HG03439 (cell line): ENCODE measurements around the gene PNCK.

Experiments used
- ATAC-seq: cut with Tn5 transposase; IDR thresholded peaks from one replicate; pipeline ENCODE4 v1.9.1; 2021; ENCODE audit warnings: mild to moderate bottlenecking, moderate library complexity; ENCODE audit not compliant: unreplicated experiment

PNCK gene

DNA sequence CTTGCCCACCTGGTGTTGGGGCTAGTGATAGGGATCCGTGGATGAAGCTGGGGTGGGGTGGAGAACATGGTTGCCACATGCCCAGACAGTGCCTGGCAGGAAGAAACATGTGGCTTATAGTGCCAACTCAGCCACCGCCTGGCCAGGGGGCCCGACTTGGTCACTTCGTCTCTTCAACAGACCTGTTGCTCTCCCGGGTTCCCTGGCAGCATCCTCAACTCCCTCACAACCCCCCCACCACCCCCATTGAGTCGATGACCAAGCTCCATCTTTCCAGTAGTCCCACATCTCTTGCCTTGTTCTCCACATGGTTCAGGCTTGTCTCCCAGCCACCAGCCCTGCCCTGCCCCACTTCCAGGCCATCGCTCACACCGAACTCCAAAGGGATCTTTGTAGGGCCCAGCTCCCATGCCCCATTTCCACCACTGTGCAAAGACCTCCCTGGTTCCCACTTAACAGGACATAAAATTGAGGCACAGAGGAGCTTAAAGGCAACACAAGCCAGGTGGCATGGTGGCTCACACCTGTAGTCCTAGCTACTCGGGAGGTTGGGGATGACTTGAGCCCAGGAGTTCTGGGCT is 7.8 kb downstream of the PNCK start:
- no peak for ATAC-seq

DNA sequence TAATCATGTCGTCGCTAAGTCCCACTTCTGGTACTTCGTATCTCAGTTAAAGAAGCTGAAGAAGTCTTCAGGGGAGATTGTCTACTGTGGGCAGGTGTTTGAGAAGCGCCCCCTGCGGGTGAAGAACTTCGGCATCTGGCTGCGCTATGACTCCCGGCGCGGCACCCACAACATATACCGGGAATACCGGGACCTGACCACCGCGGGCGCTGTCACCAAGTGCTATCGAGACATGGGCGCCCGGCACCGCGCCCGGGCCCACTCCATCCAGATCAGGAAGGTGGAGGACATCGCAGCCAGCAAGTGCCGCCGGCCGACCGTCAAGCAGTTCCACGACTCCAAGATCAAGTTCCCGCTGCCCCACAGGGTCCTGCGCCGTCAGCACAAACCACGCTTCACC is 11.3 kb downstream of the PNCK start:
- no peak for ATAC-seq

DNA sequence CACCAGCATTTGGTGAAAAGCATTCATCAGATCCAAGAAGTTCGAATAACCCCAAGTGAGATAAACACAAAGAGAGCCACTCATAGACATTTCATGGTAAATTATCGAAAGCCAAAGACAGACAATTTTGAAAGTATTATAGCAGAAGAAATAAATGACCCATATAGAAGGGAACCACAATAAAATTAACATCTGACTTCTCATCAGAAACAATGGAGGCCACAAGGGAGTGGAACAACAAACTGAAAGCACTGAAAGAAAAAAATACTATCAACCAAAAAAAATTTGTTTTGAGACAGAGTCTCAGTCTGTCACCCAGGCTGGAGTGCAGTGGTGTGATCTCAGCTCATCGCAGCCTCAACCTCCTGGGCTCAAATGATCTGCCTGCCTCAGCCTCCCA is 14.3 kb downstream of the PNCK start:
- ATAC-seq, result no peak

DNA sequence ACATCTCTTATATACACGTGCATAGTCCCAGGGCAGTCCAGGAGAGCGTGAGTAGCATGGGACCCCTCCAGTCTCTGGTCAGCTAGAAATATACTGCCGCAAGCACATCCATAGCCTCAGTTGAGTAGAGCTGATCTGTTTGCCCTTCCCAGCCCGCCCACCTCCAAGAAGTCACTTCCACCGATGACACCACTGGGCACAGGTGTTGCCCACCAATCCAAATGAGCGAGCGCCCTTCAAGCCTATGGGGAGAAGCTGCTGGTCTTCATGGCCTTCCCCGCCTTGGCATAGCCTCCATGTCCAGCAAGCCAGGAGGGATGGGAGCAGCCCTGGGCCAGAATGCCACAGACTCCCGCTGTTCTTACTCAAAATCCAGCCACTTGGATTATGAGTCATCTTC is 16.5 kb downstream of the PNCK start:
- ATAC-seq, result no peak

DNA sequence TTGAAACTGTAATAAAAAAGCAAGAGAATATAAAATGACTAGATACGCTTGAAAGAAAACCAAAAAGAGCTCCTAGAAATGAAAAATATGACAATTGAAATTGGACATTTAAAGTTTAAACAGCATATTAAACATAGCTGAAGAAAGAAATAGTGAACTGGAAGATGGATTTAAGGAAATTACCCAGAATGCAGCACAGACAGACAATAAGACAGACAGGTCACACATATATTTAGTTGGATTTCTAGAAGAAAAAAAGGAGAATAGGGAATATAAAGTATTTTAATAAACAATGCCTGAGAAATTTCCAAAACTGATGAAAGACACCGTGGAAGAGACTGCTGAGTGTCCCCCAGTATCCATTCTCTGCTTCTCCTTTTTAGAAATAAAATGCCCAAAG is 20.1 kb downstream of the PNCK start:
- no peak for ATAC-seq

DNA sequence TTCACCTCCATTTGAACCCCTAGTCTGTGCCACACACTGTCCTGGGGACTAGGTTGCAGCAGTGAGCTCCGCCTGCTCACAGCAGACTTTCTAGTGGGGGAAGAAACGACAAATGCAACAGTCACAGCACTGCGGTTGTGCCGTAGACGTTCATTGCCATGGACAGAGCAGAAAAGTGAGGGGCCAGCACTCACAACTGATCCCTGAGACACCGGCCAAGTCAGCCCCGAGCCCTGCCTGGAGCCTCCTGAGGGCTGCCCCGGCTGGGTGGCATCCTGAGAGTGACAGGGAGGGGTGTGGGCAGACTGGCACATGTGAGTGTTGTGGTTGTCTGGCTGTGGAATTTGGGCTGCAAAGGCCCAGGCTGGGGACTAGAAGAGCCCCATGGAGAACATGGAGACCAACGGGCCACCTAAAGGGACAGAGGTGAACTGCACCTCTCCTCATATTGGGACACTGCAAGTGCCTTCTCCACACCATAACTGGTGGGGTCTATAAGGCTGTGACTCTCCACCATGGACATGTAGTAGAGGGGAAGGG is 22.0 kb downstream of the PNCK start:
- no peak for ATAC-seq

DNA sequence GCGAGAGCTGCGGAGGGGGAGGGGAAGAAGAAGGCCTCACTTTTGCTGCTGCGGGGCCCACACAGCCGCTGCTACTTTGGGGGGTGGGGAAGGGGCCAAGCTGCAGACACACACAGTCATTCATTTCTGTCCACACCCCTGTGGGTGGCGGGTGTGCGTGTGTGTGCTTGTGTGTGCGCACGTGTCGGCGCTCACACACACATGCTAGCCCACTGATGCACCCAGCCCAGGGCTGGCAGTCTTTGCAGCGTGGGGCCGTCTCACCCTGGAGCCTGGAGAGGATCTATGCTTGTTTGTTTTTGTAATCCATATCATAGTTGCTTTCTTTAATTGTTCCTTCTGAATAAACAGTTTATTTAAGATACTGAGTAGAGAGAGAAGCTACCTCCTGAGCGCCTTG is 22.7 kb downstream of the PNCK start:
- no peak for ATAC-seq

DNA sequence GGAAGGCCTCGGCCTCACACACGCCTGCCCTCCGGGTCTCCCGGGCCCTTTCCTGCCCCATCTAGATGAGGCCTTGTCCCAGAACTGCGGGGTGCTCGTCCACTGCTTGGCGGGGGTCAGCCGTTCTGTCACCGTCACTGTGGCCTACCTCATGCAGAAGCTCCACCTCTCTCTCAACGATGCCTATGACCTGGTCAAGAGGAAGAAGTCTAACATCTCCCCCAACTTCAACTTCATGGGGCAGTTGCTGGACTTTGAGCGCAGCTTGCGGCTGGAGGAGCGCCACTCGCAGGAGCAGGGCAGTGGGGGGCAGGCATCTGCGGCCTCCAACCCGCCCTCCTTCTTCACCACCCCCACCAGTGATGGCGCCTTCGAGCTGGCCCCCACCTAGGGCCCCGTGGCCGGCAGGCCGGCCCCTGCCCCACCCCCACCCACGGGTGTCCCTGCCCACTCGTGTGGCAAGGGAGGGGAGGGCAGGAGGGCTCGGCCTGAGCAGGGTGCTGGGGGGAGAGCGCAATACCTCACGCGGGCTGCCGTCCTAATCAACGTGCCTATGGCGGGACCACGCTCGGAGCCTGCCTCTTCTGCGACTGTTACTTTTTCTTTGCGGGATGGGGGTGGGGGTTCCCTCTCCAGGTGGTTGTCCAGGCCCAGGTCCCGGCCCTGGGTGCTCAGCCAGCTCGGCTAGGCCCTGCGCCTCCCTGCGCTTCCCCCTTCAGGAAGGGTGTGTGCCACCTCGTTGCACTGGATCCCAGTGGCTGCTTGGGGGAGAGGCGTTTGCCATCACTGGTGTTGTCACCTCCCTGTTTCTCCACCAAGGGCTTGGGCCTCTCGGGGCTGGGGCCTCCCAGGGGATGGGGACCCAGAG is 23.5 kb downstream of the PNCK start:
- ATAC-seq, result no peak

DNA sequence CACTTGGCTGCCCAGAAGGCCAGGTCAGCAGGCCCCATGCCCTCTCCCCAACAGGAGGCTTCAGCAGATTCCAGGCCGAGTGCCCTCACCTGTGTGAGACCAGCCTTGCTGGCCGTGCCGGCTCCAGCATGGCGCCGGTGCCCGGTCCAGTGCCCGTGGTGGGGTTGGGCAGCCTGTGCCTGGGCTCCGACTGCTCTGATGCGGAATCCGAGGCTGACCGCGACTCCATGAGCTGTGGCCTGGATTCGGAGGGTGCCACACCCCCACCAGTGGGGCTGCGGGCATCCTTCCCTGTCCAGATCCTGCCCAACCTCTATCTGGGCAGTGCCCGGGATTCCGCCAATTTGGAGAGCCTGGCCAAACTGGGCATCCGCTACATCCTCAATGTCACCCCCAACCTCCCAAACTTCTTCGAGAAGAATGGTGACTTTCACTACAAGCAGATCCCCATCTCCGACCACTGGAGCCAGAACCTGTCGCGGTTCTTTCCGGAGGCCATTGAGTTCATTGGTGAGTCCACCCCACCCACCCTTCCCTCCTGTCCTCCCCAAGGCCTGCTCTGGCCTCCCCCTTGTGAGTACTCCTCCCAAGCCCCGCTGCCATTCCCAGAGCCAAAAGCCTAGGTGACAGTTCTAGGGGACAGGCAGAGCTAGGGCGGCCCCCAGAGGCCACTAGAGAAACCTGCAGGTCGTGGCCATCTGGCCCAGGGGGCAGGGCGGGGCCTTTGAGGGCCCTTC is 24.3 kb downstream of the PNCK start:
- no peak for ATAC-seq

DNA sequence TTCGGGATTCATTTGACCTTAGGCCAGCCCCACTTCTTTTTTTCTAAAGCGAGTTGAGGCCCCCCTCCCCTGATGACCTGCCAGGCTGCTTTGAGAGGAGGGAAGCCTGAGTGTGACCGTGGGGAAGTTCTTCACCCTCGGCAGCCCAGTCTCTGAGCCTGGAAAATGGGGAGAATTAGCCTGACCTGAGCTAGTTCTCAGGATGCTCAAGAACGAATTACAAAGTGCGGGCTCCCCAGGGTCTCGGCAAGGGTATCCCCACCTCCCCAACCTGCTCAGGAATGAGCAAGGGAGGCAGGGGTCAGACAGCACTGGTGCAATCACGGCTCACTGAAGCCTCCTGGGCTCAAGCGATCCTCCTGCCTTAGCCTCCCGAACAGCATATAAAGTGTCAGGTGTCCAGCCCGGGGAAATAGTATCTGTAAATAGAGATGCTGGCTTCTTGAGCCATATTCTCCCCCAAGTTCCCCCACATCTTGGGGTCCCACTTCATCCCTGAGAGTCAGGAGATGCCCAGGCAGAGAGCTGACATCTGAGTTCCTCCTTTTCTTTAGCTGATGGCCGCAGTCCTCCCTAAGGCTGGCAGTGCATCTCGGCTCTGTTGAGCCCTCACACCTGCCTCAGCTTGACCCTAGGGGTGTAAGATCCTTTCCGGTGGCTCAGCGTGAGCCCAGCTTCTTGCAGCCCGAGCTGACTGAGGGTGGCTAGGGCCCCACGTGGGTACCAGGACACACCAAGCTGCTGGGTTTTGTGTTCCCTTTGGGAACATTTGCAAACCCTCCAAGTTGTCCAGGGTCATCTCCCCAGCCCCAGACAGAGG is 25.0 kb downstream of the PNCK start:
- no peak for ATAC-seq

DNA sequence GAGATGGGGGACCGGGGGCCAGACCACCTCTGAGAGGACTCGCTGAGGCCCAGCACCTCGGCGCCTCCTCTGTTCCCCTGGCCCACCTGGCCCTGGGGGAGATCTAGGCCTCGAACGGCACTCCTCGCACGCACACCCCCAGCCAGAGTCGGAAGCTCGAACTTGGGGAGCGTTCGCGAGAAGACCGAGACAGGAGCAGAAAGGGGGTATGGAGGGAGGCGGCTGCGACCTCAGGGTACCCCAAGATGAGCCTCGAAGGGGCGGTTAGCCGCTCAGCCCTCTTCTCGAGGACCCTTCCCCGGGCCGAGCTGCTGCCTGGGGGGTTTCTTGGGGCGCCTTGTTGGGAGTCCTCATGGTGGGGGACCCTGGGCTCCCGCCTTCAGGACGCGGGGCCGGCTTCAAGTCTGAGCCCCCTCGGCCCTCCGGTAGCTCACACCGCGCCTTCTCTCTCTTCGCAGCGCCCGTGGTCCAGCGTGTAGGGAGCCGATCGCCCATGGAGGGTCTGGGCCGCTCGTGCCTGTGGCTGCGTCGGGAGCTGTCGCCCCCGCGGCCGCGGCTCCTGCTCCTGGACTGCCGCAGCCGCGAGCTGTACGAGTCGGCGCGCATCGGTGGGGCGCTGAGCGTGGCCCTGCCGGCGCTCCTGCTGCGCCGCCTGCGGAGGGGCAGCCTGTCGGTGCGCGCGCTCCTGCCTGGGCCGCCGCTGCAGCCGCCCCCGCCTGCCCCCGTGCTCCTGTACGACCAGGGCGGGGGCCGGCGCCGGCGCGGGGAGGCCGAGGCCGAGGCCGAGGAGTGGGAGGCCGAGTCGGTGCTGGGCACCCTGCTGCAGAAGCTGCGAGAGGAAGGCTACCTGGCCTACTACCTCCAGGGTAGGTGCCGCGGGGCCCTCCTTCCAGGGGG is 25.9 kb downstream of the PNCK start:
- ATAC-seq, result no peak

DNA sequence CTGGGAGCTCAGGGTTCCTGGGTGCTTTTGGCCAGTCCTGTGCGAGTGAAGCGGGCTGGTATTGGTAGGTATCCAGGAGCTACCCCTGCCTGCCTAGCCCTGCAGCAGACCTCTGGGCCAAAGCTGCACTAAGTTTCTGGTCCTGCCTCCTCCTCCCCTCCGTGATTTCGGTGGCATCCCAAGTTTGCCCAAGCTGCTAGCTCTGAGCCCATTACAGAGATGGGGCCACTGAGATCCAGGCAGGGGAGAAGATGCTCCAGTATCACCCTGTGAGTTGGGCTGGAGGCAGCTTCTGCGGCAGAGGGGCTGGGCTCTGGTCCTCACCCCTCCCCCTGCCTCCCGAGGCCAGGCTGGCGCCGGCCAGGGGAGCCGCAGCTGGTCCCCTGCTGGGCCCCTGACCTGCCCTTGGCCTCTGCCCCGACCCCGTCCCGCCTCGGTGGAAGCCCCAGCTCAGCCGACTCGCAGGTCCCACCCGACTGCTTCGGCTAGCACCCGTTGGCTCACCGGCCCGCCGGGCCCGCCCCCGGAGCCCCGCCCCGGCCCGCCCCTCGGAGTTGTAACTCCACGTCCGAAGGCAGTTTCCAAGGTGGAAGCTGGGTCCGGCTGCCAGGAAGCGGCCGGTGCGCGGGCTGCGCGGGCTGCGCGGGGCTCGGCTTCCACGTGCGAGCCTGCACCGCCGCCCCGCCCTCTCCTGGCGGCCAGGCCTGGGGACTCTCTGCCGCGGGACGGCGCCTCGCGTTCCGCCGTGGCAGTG is 26.8 kb downstream of the PNCK start, which contains the start of gene DUSP9:
Gene DUSP9, plus strand, starts transcription at position 584 of the 754 bp plus-strand sequence. CDS start 751 bp downstream, outside the sequence.
- no peak for ATAC-seq

DNA sequence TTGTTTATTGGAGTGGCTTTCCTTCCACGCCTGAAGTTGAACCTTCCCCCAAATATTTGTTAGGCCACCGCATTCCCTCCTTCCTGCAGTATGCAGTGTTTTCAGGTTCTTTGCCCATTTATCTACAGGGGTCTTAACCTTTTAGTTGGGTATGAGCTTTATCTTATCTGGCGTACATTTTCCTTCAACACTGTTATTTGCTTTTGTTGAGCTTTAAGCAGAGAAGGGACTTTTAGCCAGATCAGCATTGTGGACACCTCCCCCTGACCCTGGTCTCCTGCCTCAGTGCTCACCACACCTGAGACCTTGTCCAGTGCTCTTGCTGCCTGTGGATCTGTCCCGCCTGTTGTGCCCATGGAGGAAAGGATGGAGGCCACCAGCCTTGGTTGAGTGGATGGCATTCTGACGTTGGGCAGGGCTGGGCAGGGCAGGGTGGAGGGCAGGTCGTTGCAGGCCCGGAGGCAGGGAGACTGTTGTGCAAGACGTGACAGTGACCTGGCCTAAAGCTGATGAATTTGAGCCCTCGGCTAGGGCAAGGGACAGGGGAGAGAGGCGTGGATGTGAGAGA is 27.6 kb downstream of the PNCK start:
- no peak for ATAC-seq

DNA sequence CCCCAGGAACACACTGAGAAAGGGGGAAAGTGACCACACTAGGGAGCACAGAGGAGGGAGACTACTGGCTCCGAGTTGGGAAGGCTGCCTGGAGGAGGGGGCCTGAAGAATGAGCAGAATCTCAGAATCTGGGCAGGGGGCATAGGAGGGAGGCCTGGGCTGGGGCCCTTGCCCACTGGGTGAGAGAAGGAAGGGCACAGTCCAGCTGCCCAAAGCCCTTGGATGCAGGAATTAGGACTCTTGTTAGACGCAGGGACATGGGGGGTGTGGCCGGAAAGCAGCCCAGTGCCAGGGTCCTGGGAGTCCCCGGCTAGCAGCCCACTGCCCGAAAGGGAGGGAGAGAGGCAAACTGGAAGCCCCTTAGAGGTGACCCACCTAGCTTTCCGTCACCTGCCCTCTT is 28.5 kb downstream of the PNCK start:
- ATAC-seq, result no peak

DNA sequence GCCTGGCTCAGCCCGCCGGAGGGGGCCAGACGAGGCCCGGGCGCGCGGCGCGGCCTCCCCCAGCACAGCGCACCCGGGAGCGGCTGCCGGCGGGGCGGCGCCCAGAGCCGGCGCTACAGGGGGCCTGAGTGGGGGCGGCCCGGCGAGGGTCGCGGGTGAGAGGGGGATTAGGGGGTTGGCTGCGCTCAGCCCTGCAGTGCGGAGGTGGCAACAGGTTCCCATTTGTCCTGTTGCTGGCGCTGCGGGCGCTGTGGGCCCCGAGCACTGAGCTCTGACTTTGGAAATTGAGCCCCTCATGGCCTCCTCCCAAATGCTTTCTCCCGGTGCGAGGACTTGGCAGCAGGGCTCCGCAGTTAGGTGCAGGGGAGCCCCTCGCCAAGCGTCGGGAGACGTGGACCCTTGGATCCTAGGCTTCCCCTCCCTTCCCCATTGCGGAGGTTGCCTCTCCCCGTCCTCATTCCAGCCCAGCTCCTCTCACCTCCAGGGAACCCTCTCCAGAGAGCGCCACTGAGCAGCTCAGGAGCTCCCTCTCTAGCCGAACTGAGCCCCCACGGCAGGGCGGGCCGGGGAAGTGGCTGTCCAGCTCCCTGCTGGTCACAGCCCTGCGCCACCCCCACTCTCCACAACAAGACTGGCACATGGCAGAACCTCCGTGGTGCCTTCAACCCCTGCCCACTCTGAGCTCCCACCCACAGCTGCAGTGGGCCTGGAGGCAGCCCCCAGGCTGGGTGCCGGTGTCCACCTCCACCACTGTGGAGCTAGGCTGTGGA is 29.1 kb downstream of the PNCK start:
- no peak for ATAC-seq

DNA sequence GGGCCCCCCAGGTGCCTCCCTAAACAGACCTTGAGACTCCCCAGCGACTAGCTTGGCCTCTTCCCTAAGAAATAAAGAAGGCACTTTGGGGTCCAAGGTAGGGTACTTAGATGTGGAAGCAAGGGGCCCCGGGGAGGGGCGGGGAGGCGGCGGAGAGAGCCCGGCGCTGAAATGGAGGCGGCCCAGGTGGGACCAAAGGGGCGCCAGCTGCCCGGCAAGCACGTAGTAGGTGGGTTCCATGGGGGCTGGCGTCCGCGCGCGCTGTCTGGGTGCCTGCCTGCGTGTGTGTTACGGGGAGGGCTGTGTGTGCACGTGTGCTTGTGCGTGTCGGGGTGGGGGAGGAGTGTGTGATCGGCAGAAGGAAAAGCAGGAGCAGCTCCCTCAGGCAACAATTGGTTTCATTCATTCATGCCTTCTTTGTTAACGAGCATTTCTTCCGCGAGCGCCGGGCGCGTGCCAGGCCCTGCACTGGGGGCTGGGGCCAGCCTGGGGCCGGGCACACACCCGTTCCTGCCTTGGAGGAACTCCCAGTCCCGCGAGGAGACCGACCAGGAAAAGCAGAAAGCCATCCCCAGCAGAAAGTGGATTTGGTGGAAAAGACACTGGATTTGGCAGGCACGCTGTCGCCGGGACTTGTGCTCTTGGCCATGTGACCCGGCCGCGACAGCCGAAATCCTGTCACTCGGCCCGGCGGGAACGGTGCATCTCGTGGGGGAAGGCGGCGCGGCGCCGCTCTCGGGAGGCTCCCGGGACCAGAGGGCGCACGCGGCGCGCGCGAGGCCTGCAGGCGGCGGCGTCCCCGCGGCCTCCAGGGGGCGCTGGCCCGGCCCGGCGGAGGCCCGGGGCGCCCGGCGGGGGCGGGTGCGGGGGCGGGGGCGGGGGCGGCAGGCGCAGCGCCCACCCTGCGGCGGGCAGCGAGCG is 29.9 kb downstream of the PNCK start:
- no peak for ATAC-seq
